ENCODE results near the gene LTC4S. TPM values are rescaled to one million over a fixed set of nuclear protein-coding genes. Genes with fewer than 3 reads are reported as not detected.

Gene LTC4S
- total RNA-seq, 2 experiments from 2014 or later: 0.44 to 4.5 TPM

DNA sequence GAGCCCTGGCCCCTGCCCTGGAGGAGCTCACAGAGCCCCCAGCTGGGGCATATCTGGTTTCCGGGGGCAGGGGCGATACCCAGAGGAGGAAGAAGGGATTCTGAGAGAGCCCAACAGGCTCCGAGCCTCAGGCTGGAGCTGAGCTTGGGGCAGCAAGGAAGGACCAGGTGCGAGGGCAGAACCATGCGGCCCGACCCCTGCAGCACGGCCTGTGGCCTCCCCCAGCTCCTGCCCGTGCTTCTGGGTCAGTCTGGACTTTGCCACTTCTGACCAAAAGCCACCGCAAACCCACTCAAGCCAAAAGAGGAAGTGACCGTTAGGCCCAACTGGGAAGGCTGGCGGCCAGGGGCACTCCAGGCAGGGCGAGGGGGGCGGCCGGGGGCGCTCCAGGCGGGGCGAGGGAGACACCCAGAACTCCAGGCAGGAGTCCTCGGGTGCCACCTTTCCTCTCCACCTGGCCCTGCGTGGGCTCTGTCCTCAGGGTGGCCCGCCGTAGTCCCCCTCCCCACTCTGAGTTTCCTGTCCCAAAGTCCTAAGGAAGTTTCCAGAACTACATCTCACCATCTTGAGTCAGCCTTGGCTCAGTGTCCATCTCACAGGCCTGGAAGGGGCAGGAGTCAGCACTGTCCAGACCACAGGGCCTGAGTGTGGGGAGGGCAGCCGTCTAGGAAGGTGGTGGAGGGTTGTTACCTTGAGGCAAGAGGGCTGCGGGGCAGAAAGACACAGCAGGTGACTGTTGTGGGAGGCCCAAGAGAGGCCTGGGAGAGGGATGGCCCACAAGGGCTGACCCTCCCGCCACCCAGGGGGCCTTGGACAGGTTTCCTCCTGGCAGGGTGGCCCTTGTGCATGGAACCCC, 946 bp upstream of the LTC4S start:
- no peak overlapping the region for H3K4me3 ChIP-seq (ENCODE audit: low read depth, low read length, poor library complexity, severe bottlenecking)
- H3K79me2 ChIP-seq (ENCODE audit: insufficient read depth, low read depth, low read length): no peaks in the 10 kb centered on the region
- H2AFZ ChIP-seq (ENCODE audit: low read length): no peak overlapping the region
- no peak for TF ChIP-seq EZH2phosphoT487 (IDR thresholded peaks at IDR 0.05; ENCODE audit: borderline replicate concordance, low read depth, low read length)
- TF ChIP-seq, protein P1, sequence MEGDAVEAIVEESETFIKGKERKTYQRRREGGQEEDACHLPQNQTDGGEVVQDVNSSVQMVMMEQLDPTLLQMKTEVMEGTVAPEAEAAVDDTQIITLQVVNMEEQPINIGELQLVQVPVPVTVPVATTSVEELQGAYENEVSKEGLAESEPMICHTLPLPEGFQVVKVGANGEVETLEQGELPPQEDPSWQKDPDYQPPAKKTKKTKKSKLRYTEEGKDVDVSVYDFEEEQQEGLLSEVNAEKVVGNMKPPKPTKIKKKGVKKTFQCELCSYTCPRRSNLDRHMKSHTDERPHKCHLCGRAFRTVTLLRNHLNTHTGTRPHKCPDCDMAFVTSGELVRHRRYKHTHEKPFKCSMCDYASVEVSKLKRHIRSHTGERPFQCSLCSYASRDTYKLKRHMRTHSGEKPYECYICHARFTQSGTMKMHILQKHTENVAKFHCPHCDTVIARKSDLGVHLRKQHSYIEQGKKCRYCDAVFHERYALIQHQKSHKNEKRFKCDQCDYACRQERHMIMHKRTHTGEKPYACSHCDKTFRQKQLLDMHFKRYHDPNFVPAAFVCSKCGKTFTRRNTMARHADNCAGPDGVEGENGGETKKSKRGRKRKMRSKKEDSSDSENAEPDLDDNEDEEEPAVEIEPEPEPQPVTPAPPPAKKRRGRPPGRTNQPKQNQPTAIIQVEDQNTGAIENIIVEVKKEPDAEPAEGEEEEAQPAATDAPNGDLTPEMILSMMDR (conservative IDR thresholded peaks at IDR 0.05; ENCODE audit: low read length): no peak
- ChIA-PET CTCF (ENCODE audit: unreplicated experiment) (no interaction called here), POLR2A (no interaction called here)
- no peak overlapping the region for H3K27ac ChIP-seq (ENCODE audit: low read depth, low read length, poor library complexity, severe bottlenecking)
- H3K4me2 ChIP-seq (ENCODE audit: low read length): no peak overlapping the region
- H3K9me3 ChIP-seq (ENCODE audit: low read length): no peaks in the 10 kb centered on the region
- no TSS peak for BruUV-seq (replicated peaks)
- no peak for DNase-seq (ENCODE audit: low spot score)
- no peaks in the 10 kb centered on the region for H4K20me1 ChIP-seq (ENCODE audit: insufficient read depth, low read length)
- 0 out of 2 replicates have a peak, but pooled peaks cover 11% of the 10 kb centered on the region for H3K36me3 ChIP-seq (ENCODE audit: insufficient read depth, low read length)
- intact Hi-C loops (cut with micrococcal nuclease; ENCODE audit: unreplicated experiment): no loop called here
- H3K4me1 ChIP-seq (ENCODE audit: insufficient read depth, low read length, poor library complexity, severe bottlenecking): peaks cover 46% of the 10 kb centered on the region
- no peaks in the 10 kb centered on the region for H3K9me2 ChIP-seq (ENCODE audit: insufficient read depth, low read length)

GRCh38 chr5:179794171-179794570, 385 bp downstream of the LTC4S start:
- ChIA-PET CTCF (ENCODE audit: unreplicated experiment) (no interaction called here), POLR2A (interaction anchor here (0.6 kb wide), 1 partner anchor 103 kb away, joined by 3 read pairs; no protein-coding TSS in a partner anchor)
- intact Hi-C loops (cut with micrococcal nuclease; ENCODE audit: unreplicated experiment): no loop called here
- H4K20me1 ChIP-seq (ENCODE audit: insufficient read depth, low read length): no peaks in the 10 kb centered on the region
- BruUV-seq (replicated peaks): no TSS peak
- no peak overlapping the region for H3K27ac ChIP-seq (ENCODE audit: low read depth, low read length, poor library complexity, severe bottlenecking)
- H3K79me2 ChIP-seq (ENCODE audit: insufficient read depth, low read depth, low read length): no peaks in the 10 kb centered on the region
- TF ChIP-seq, protein P1 (conservative IDR thresholded peaks at IDR 0.05; ENCODE audit: low read length): no peak
- no peak for TF ChIP-seq EZH2phosphoT487 (IDR thresholded peaks at IDR 0.05; ENCODE audit: borderline replicate concordance, low read depth, low read length)
- H2AFZ ChIP-seq (ENCODE audit: low read length): no peak overlapping the region
- H3K4me2 ChIP-seq (ENCODE audit: low read length): no peak overlapping the region
- H3K36me3 ChIP-seq (ENCODE audit: insufficient read depth, low read length): peaks cover 22% of the 10 kb centered on the region; the same call in 1 of the 2 replicates
- peaks cover 39% of the 10 kb centered on the region for H3K4me1 ChIP-seq (ENCODE audit: insufficient read depth, low read length, poor library complexity, severe bottlenecking)
- no peaks in the 10 kb centered on the region for H3K9me2 ChIP-seq (ENCODE audit: insufficient read depth, low read length)
- DNase-seq (ENCODE audit: low spot score): no peak
- no peaks in the 10 kb centered on the region for H3K9me3 ChIP-seq (ENCODE audit: low read length)
- no peak overlapping the region for H3K4me3 ChIP-seq (ENCODE audit: low read depth, low read length, poor library complexity, severe bottlenecking)

GRCh38 chr5:179794575-179794974, 789 bp downstream of the LTC4S start:
- no peak overlapping the region for H2AFZ ChIP-seq (ENCODE audit: low read length)
- H3K9me3 ChIP-seq (ENCODE audit: low read length): no peaks in the 10 kb centered on the region
- DNase-seq (ENCODE audit: low spot score): no peak
- no peaks in the 10 kb centered on the region for H3K9me2 ChIP-seq (ENCODE audit: insufficient read depth, low read length)
- H4K20me1 ChIP-seq (ENCODE audit: insufficient read depth, low read length): no peaks in the 10 kb centered on the region
- ChIA-PET CTCF (ENCODE audit: unreplicated experiment) (no interaction called here), POLR2A (interaction anchor here (0.6 kb wide), 1 partner anchor 104 kb away, joined by 3 read pairs; no protein-coding TSS in a partner anchor)
- H3K4me2 ChIP-seq (ENCODE audit: low read length): peak overlapping the region; percentile 77
- TF ChIP-seq, protein P1 (conservative IDR thresholded peaks at IDR 0.05; ENCODE audit: low read length): no peak
- no peak for TF ChIP-seq EZH2phosphoT487 (IDR thresholded peaks at IDR 0.05; ENCODE audit: borderline replicate concordance, low read depth, low read length)
- no TSS peak for BruUV-seq (replicated peaks)
- peak overlapping the region; percentile 70 for H3K4me3 ChIP-seq (ENCODE audit: low read depth, low read length, poor library complexity, severe bottlenecking)
- H3K79me2 ChIP-seq (ENCODE audit: insufficient read depth, low read depth, low read length): no peaks in the 10 kb centered on the region
- peaks cover 26% of the 10 kb centered on the region; the same call in 1 of the 2 replicates for H3K36me3 ChIP-seq (ENCODE audit: insufficient read depth, low read length)
- peaks cover 39% of the 10 kb centered on the region for H3K4me1 ChIP-seq (ENCODE audit: insufficient read depth, low read length, poor library complexity, severe bottlenecking)
- intact Hi-C loops (cut with micrococcal nuclease; ENCODE audit: unreplicated experiment): no loop called here
- H3K27ac ChIP-seq (ENCODE audit: low read depth, low read length, poor library complexity, severe bottlenecking): peak overlapping the region; percentile 32
